ENCODE data around the gene PLXNA1. TPM values are rescaled to one million over a fixed set of nuclear protein-coding genes. Genes with fewer than 3 reads are reported as not detected.

The PLXNA1 gene
- total and polyA plus RNA-seq, 8 donors = 6.4 to 20.0 (median 8.5) TPM

- intact Hi-C loops (cut with DNase I) = no loop called here
- FAIRE-seq (no peak), ATAC-seq (no peak), DNase-seq (peak in 2 of 6 donors; percentile 13 to 39)
- WGBS, 2 donors = 87 to 88% methylated on average over 9 of the region's 9 CpGs
- no peak overlapping the region for H3K4me3 ChIP-seq
- TF ChIP-seq CTCF (IDR thresholded peaks at IDR 0.05) = no peak
- peaks cover 0 to 11% (median 11%) of the 10 kb centered on the region in 3 donors for H3K4me1 ChIP-seq
- H3K9me3 ChIP-seq = no peaks in the 10 kb centered on the region
- no peaks in the 10 kb centered on the region for H3K36me3 ChIP-seq
- no peaks in the 10 kb centered on the region for H3K27me3 ChIP-seq
- no peak overlapping the region for H3K27ac ChIP-seq
Measured at GRCh38 chr3:126965526-126966080, 17.3 kb upstream of the PLXNA1 start.

- 76 to 79% methylated on average over 10 of the region's 10 CpGs for WGBS, 2 donors
- no peak for FAIRE-seq
- Histone ChIP-seq H3K4me1 (no peaks in the 10 kb centered on the region), H3K27me3 (no peaks in the 10 kb centered on the region), H3K4me3 (no peak overlapping the region), H3K27ac (no peak overlapping the region), H3K9me3 (no peaks in the 10 kb centered on the region), H3K36me3 (no peaks in the 10 kb centered on the region)
- intact Hi-C loops (cut with DNase I) = no loop called here
- ATAC-seq = no peak
- peak in 1 of 6 donors; percentile 38 for DNase-seq
- no peak for TF ChIP-seq CTCF (IDR thresholded peaks at IDR 0.05)
Measured at GRCh38 chr3:126967386-126967785, 15.5 kb upstream of the PLXNA1 start.

GRCh38 chr3:126968391-126969390 is 14.2 kb upstream of the PLXNA1 start:
- Histone ChIP-seq H3K4me3 (no peak overlapping the region), H3K4me1 (no peaks in the 10 kb centered on the region), H3K27ac (no peak overlapping the region), H3K36me3 (no peaks in the 10 kb centered on the region), H3K9me3 (no peaks in the 10 kb centered on the region), H3K27me3 (no peaks in the 10 kb centered on the region)
- no peak for FAIRE-seq
- intact Hi-C loops (cut with DNase I) = no loop called here
- DNase-seq = no peak
- no peak for TF ChIP-seq CTCF (IDR thresholded peaks at IDR 0.05)
- WGBS, 2 donors = 80 to 84% methylated on average over 20 of the region's 20 CpGs
- ATAC-seq = no peak

GRCh38 chr3:126969586-126969985 is 13.3 kb upstream of the PLXNA1 start:
- no peak for FAIRE-seq
- 50 to 57% methylated on average over 7 of the region's 7 CpGs for WGBS, 2 donors
- Histone ChIP-seq H3K27ac (no peak overlapping the region), H3K27me3 (no peaks in the 10 kb centered on the region), H3K36me3 (no peaks in the 10 kb centered on the region), H3K4me1 (no peaks in the 10 kb centered on the region), H3K9me3 (no peaks in the 10 kb centered on the region), H3K4me3 (no peak overlapping the region)
- TF ChIP-seq CTCF (IDR thresholded peaks at IDR 0.05) = no peak
- ATAC-seq = no peak
- DNase-seq = no peak
- intact Hi-C loops (cut with DNase I) = no loop called here
